Activated naive CD8-positive, alpha-beta T cell treated with anti-CD3 and anti-CD28 coated beads, Interleukin-2, amount 10 ng/mL, durations not matched to agents 7 days and 5 days (primary cell): ENCODE data around the gene KIF21B. TPM values are rescaled to one million over a fixed set of nuclear protein-coding genes. Genes with fewer than 3 reads are reported as not detected.
A peak's percentile ranks its signal among the peaks of the same experiment; 100 is the strongest.

ENCODE experiments used
- ATAC-seq: fragments of 150-1000 bp; cut with Tn5 transposase; one replicate; pipeline ENCODE4 v1.10.0; 2021; ENCODE audit warnings: low read depth, moderate library complexity
- POLR2A ChIA-PET: fragments of 350-600 bp; sonication (Branson Sonifier 250); formaldehyde crosslinking; loops from one replicate; lab custom pipeline; 2021; ENCODE audit warnings: antibody characterized with exemption; lab: Charles Lee
- DNase-seq: peaks from one replicate; pipeline ENCODE4 v3.0.0; 2021
- H3K27ac Mint-ChIP-seq: one replicate; pipeline ENCODE4 v1.8.0; 2022; ENCODE audit warnings: mild to moderate bottlenecking, mixed read lengths
- H3K27me3 Mint-ChIP-seq: one replicate; pipeline ENCODE4 v1.8.0; 2022; ENCODE audit warnings: mild to moderate bottlenecking, moderate library complexity, mixed read lengths
- H3K36me3 Mint-ChIP-seq: one replicate; pipeline ENCODE4 v1.8.0; 2021; ENCODE audit warnings: mild to moderate bottlenecking, mixed read lengths
- H3K4me1 Mint-ChIP-seq: one replicate; pipeline ENCODE4 v1.8.0; 2021; ENCODE audit warnings: mixed read lengths
- H3K4me3 Mint-ChIP-seq: one replicate; pipeline ENCODE4 v1.8.0; 2022; ENCODE audit warnings: mild to moderate bottlenecking, moderate library complexity, mixed read lengths
- H3K9me3 Mint-ChIP-seq: one replicate; pipeline ENCODE4 v1.8.0; 2021; ENCODE audit warnings: mixed read lengths
- total RNA-seq, 2 experiments: library from RNA; stranded (reverse); gene quantifications; one replicate each; pipeline ENCODE4 v1.2.3, GENCODE V29; 2021

KIF21B gene
- total RNA-seq, 2 experiments from 2014 or later: 143 TPM

GRCh38 chr1:201059871-201060555 lies 36.5 kb upstream of the KIF21B start:
- no peaks in the 10 kb centered on the region for H3K36me3 Mint-ChIP-seq
- peaks cover 8% of the 10 kb centered on the region for H3K27me3 Mint-ChIP-seq
- no peaks in the 10 kb centered on the region for H3K9me3 Mint-ChIP-seq
- H3K27ac Mint-ChIP-seq: no peak overlapping the region
- POLR2A ChIA-PET: interaction anchor here (0.6 kb wide), 1 partner anchor 181 kb away, joined by 6 read pairs; no protein-coding TSS in a partner anchor
- H3K4me1 Mint-ChIP-seq: peaks cover 8% of the 10 kb centered on the region
- H3K4me3 Mint-ChIP-seq: no peak overlapping the region
- no peak for DNase-seq
- no peak for ATAC-seq

GRCh38 chr1:201059401-201059800 lies 35.9 kb upstream of the KIF21B start:
- Mint-ChIP-seq H3K27me3 (peaks cover 8% of the 10 kb centered on the region), H3K36me3 (no peaks in the 10 kb centered on the region), H3K27ac (no peak overlapping the region), H3K9me3 (no peaks in the 10 kb centered on the region), H3K4me3 (no peak overlapping the region), H3K4me1 (peaks cover 8% of the 10 kb centered on the region)
- ATAC-seq: no peak
- POLR2A ChIA-PET: no interaction called here
- DNase-seq: no peak

DNA sequence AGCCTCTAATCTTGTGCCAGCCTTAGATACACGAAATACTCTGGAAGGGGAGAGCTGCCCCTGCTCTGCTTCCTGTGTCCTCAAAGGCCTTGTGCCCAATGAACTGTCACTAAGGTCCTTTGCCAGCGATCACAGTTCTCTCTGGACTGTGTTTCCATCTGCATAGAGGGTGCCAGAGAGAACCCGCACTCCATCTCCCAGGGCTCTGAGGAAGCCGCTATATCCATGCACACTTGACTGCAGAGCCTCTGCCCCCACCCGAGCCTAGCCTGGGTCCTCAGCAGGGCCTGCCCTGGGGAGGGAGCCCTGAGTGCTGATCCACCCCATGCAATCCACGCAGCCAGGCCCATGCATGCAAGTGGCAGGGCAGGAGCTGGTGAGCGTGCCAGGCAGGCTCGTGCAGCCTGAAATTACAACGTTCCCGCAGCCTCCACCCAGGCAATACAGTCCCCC lies 30.6 kb upstream of the KIF21B start:
- Mint-ChIP-seq H3K36me3 (no peaks in the 10 kb centered on the region), H3K27ac (no peak overlapping the region), H3K9me3 (no peaks in the 10 kb centered on the region), H3K4me1 (peaks cover 8% of the 10 kb centered on the region), H3K4me3 (no peak overlapping the region), H3K27me3 (peaks cover 10% of the 10 kb centered on the region)
- no peak for ATAC-seq
- POLR2A ChIA-PET: no interaction called here
- DNase-seq: no peak

GRCh38 chr1:201053155-201053860 lies 29.8 kb upstream of the KIF21B start:
- DNase-seq (no peak), ATAC-seq (no peak)
- Mint-ChIP-seq H3K9me3 (no peaks in the 10 kb centered on the region), H3K27ac (no peak overlapping the region), H3K36me3 (no peaks in the 10 kb centered on the region), H3K4me1 (peaks cover 8% of the 10 kb centered on the region), H3K27me3 (peaks cover 10% of the 10 kb centered on the region), H3K4me3 (no peak overlapping the region)
- POLR2A ChIA-PET: no interaction called here

- no peak overlapping the region for H3K4me3 Mint-ChIP-seq
- no peak for DNase-seq
Observed at GRCh38 chr1:201051399-201051798, 27.9 kb upstream of the KIF21B start.

GRCh38 chr1:201050515-201051277 lies 27.2 kb upstream of the KIF21B start:
- Mint-ChIP-seq H3K27ac (no peak overlapping the region), H3K4me1 (no peaks in the 10 kb centered on the region), H3K36me3 (no peaks in the 10 kb centered on the region), H3K27me3 (peaks cover 7% of the 10 kb centered on the region), H3K4me3 (no peak overlapping the region), H3K9me3 (no peaks in the 10 kb centered on the region)
- POLR2A ChIA-PET: no interaction called here
- ATAC-seq (no peak), DNase-seq (no peak)

More at GRCh38 chr1:201051399-201051798, 27.9 kb upstream of the KIF21B start:
- no peaks in the 10 kb centered on the region for H3K36me3 Mint-ChIP-seq
- POLR2A ChIA-PET: no interaction called here
- H3K27ac Mint-ChIP-seq: no peak overlapping the region
- no peaks in the 10 kb centered on the region for H3K9me3 Mint-ChIP-seq
- no peaks in the 10 kb centered on the region for H3K4me1 Mint-ChIP-seq
- H3K27me3 Mint-ChIP-seq: peaks cover 8% of the 10 kb centered on the region
- no peak for ATAC-seq

DNA sequence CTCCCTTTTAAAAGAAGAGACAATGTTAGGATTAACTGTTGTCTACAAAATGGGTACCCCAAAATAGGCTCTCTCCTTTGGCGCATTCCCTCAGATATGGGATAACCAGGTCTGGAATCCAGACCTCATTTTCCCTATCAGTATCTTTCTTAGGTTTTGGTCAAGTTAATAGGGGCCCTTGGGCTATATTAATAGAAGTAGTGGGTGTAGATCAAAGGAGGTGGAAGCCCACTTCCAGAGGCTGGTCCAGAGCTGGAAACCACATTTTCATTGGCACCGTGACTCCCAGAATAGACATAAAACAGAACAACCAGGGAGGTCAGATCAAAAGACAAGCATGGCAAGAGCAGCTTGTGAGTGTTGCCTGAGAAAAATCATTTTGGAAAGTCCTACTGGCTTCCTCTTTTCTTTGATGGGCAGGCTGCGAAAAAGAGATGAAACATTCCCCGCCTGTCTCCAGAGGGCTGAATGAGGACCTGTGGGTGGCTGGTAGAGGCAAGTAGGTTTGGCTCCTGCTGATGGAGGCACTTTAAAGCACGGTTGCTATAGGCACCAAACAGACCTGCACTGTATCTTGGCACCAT lies 25.8 kb upstream of the KIF21B start:
- H3K27ac Mint-ChIP-seq: no peak overlapping the region
- H3K36me3 Mint-ChIP-seq: no peaks in the 10 kb centered on the region
- H3K4me3 Mint-ChIP-seq: no peak overlapping the region
- no peaks in the 10 kb centered on the region for H3K9me3 Mint-ChIP-seq
- ATAC-seq (no peak), DNase-seq (no peak)
- POLR2A ChIA-PET: no interaction called here
- peaks cover 13% of the 10 kb centered on the region for H3K27me3 Mint-ChIP-seq
- H3K4me1 Mint-ChIP-seq: no peaks in the 10 kb centered on the region

- H3K36me3 Mint-ChIP-seq: no peaks in the 10 kb centered on the region
- no peak for ATAC-seq
- H3K9me3 Mint-ChIP-seq: no peaks in the 10 kb centered on the region
- no peak overlapping the region for H3K27ac Mint-ChIP-seq
- H3K27me3 Mint-ChIP-seq: peaks cover 11% of the 10 kb centered on the region
- DNase-seq: no peak
- POLR2A ChIA-PET: interaction anchor here (0.8 kb wide), 1 partner anchor 379 kb away, joined by 3 read pairs; the partner anchor contains the start of gene DDX59
- H3K4me1 Mint-ChIP-seq: no peaks in the 10 kb centered on the region
- H3K4me3 Mint-ChIP-seq: no peak overlapping the region
Observed at GRCh38 chr1:201048521-201048920, 25.0 kb upstream of the KIF21B start.

- H3K27ac Mint-ChIP-seq: no peak overlapping the region
- peaks cover 11% of the 10 kb centered on the region for H3K27me3 Mint-ChIP-seq
- H3K4me3 Mint-ChIP-seq: no peak overlapping the region
- no peaks in the 10 kb centered on the region for H3K36me3 Mint-ChIP-seq
- H3K9me3 Mint-ChIP-seq: no peaks in the 10 kb centered on the region
- DNase-seq: no peak
- no peak for ATAC-seq
- H3K4me1 Mint-ChIP-seq: peaks cover 3% of the 10 kb centered on the region
- POLR2A ChIA-PET: no interaction called here
Observed at GRCh38 chr1:201044119-201044518, 20.6 kb upstream of the KIF21B start.

DNA sequence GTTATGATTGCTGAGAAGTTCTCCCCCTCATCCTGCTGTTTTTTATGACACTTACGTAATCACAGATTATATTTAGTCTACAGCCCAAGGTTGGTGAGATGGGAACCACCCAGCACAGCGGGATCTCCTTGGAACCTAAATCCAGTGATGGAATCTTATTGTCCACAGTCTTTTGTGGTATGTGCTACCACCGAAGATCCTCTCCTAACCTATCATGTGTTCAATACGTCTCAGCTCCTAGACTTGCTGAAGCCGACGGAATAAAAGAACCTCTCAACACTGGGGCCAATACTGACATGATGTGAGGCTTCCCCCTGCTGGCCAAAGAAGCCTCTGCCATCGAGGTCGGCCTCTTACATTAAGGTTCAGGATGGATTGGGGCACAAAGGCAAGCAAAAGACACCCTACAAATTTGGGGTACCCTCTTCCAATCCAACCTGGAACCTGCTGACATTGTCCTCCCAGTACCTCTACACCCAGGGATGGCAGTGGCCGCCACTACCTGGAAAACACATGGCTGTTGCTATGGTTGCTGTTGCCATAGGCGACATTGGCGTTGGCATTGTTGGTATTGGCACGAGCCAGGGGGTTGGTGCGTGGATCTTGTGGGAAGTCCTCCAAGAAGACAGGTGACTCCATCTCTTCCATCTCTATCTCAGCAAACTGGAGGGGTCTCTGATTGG lies 19.4 kb upstream of the KIF21B start:
- H3K27me3 Mint-ChIP-seq: peaks cover 11% of the 10 kb centered on the region
- DNase-seq (peak; percentile 67), ATAC-seq (peak; percentile 89)
- H3K4me1 Mint-ChIP-seq: peaks cover 3% of the 10 kb centered on the region
- H3K9me3 Mint-ChIP-seq: no peaks in the 10 kb centered on the region
- H3K36me3 Mint-ChIP-seq: no peaks in the 10 kb centered on the region
- H3K27ac Mint-ChIP-seq: no peak overlapping the region
- POLR2A ChIA-PET: interaction anchor here (0.7 to 1.4 kb wide), 2 partner anchors 23 to 64 kb away, joined by 3 read pairs; no protein-coding TSS in a partner anchor
- H3K4me3 Mint-ChIP-seq: no peak overlapping the region

- H3K4me1 Mint-ChIP-seq: peaks cover 3% of the 10 kb centered on the region
- no peak for DNase-seq
- H3K27me3 Mint-ChIP-seq: peaks cover 8% of the 10 kb centered on the region
- H3K4me3 Mint-ChIP-seq: no peak overlapping the region
- POLR2A ChIA-PET: interaction anchor here (1.2 kb wide), 1 partner anchor 15 kb away, joined by 3 read pairs; no protein-coding TSS in a partner anchor
- no peaks in the 10 kb centered on the region for H3K9me3 Mint-ChIP-seq
- no peaks in the 10 kb centered on the region for H3K36me3 Mint-ChIP-seq
- ATAC-seq: no peak
- H3K27ac Mint-ChIP-seq: no peak overlapping the region
Observed at GRCh38 chr1:201041011-201041410, 17.5 kb upstream of the KIF21B start.

DNA sequence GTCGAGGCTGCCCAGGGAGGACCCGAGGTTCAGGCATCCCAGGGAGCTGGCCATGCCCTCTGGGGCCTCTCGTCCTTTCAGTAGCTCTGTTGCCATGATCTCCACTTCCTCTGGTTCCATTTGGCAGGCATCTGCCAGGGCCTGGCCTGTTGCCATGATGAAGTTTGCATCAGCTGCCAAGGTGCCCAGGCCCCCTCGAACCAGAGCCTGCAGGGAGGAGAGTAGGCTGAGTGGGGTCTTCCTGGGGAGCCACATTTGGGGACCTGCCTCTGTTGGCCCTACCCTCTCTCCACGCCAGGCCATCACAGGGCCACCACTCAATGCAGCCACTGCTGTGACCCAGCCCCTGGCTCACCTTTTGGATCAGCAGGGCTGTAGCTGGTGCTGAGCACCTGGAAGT lies 16.4 kb upstream of the KIF21B start:
- H3K4me3 Mint-ChIP-seq: no peak overlapping the region
- H3K36me3 Mint-ChIP-seq: no peaks in the 10 kb centered on the region
- no peak for DNase-seq
- no peaks in the 10 kb centered on the region for H3K9me3 Mint-ChIP-seq
- H3K27me3 Mint-ChIP-seq: peaks cover 2% of the 10 kb centered on the region
- H3K27ac Mint-ChIP-seq: no peak overlapping the region
- POLR2A ChIA-PET: interaction anchor here (0.6 to 1.3 kb wide), 3 partner anchors 18 to 60 kb away, joined by 3 read pairs; no protein-coding TSS in a partner anchor
- no peak for ATAC-seq
- peaks cover 3% of the 10 kb centered on the region for H3K4me1 Mint-ChIP-seq
